Neuronal stem cell (in vitro differentiated cells): Measurements from ENCODE around the gene SERPINB5.

Experiments used
- DNase-seq: peaks from one replicate; pipeline ENCODE4 v3.0.0-alpha.2; 2013; ENCODE audit warnings: low spot score
- H2AFZ ChIP-seq: one replicate; pipeline ENCODE4 v1.6.1; 2013; ENCODE audit warnings: mild to moderate bottlenecking, low read length, inconsistent platforms
- H2AK5ac ChIP-seq: 2 replicates; pipeline ENCODE4 v1.6.1; 2013; ENCODE audit warnings: low read depth, mild to moderate bottlenecking, inconsistent platforms, low read length, moderate library complexity, mixed read lengths
- H2BK120ac ChIP-seq: 2 replicates; pipeline ENCODE4 v1.6.1; 2013; ENCODE audit warnings: low read depth, mild to moderate bottlenecking, inconsistent platforms, low read length, moderate library complexity, mixed read lengths
- H2BK12ac ChIP-seq: one replicate; pipeline ENCODE4 v1.6.1; 2013; ENCODE audit warnings: low read length, inconsistent platforms
- H2BK15ac ChIP-seq: 2 replicates; pipeline ENCODE4 v1.6.1; 2013; ENCODE audit warnings: mild to moderate bottlenecking, low read length, inconsistent platforms, mixed read lengths
- H2BK5ac ChIP-seq: one replicate; pipeline ENCODE4 v1.6.1; 2013; ENCODE audit warnings: inconsistent platforms, mild to moderate bottlenecking, low read length, moderate library complexity
- H3K14ac ChIP-seq: one replicate; pipeline ENCODE4 v1.6.1; 2013; ENCODE audit warnings: low read length, inconsistent platforms
- H3K18ac ChIP-seq: 2 replicates; pipeline ENCODE4 v1.6.1; 2013; ENCODE audit warnings: low read length, inconsistent platforms
- H3K23ac ChIP-seq: 2 replicates; pipeline ENCODE4 v1.6.1; 2013; ENCODE audit warnings: low read depth, mild to moderate bottlenecking, mixed read lengths, low read length, inconsistent platforms; ENCODE audit not compliant: poor library complexity
- H3K27ac ChIP-seq: replicated peaks from 3 replicates; pipeline ENCODE4 v1.5.1; 2013; ENCODE audit warnings: low read length, inconsistent platforms
- H3K27me3 ChIP-seq, 3 experiments: 2 replicates each; pipeline ENCODE4 v1.6.1; 2013; ENCODE audit warnings: low read length in 3 of 3, mild to moderate bottlenecking in 2 of 3, inconsistent platforms in 1 of 3, low read depth in 1 of 3, mixed read lengths in 1 of 3, moderate library complexity in 1 of 3; ENCODE audit not compliant: control insufficient read depth in 3 of 3, insufficient read depth in 3 of 3
- H3K36me3 ChIP-seq, 2 donors: replicated peaks in 1 of 2; 2 replicates each; pipeline ENCODE4 v1.6.1; 2013; ENCODE audit warnings: low read length in 2 of 2; ENCODE audit not compliant: control insufficient read depth in 2 of 2, insufficient read depth in 2 of 2
- H3K4ac ChIP-seq: 2 replicates; pipeline ENCODE4 v1.6.1; 2013; ENCODE audit warnings: inconsistent platforms, mild to moderate bottlenecking, low read length, moderate library complexity
- H3K4me1 ChIP-seq, 2 donors: 1 replicate in 1 of 2; 2 replicates in 1 of 2; pipeline ENCODE4 v1.6.1; 2013; ENCODE audit warnings: low read length in 2 of 2, low read depth in 1 of 2; ENCODE audit not compliant: control insufficient read depth in 2 of 2, insufficient read depth in 1 of 2
- H3K4me2 ChIP-seq: one replicate; pipeline ENCODE4 v1.6.1; 2013; ENCODE audit warnings: mild to moderate bottlenecking, low read length, inconsistent platforms; ENCODE audit not compliant: insufficient read depth, poor library complexity, severe bottlenecking
- H3K4me3 ChIP-seq, 2 donors: 2 replicates each; pipeline ENCODE4 v1.5.1; 2013; ENCODE audit warnings: low read length in 2 of 2, mild to moderate bottlenecking in 2 of 2, inconsistent platforms in 1 of 2, moderate library complexity in 1 of 2
- H3K79me1 ChIP-seq: one replicate; pipeline ENCODE4 v1.6.1; 2013; ENCODE audit warnings: low read depth, mild to moderate bottlenecking, inconsistent platforms, low read length, moderate library complexity
- H3K9ac ChIP-seq: one replicate; pipeline ENCODE4 v1.6.1; 2013; ENCODE audit warnings: mild to moderate bottlenecking, low read depth, low read length, inconsistent platforms; ENCODE audit not compliant: poor library complexity
- H3K9me3 ChIP-seq, 2 donors: replicated peaks in 1 of 2; 2 replicates each; pipeline versions ENCODE3 to v1.6.1; 2013; ENCODE audit warnings: low read length in 2 of 2, mild to moderate bottlenecking in 2 of 2, inconsistent platforms in 1 of 2, low read depth in 1 of 2, mixed read lengths in 1 of 2, moderate library complexity in 1 of 2; ENCODE audit not compliant: control insufficient read depth in 2 of 2, insufficient read depth in 1 of 2
- H4K8ac ChIP-seq: one replicate; pipeline ENCODE4 v1.6.1; 2013; ENCODE audit warnings: low read depth, mild to moderate bottlenecking, inconsistent platforms, low read length, moderate library complexity
- H4K91ac ChIP-seq: one replicate; pipeline ENCODE4 v1.6.1; 2013; ENCODE audit warnings: low read length, low read depth, mild to moderate bottlenecking, inconsistent platforms; ENCODE audit not compliant: poor library complexity
- WGBS, 2 donors: extraction: QIAGEN DNeasy Blood & Tissue Kit; methylation state at CpG; one replicate each; pipeline ENCODE4 v1.1.7; 2013; ENCODE audit warnings: missing lambda C conversion rate in 2 of 2, mixed read lengths in 1 of 2; ENCODE audit not compliant: insufficient read length in 2 of 2, insufficient replicate concordance in 1 of 2; ENCODE audit errors: extremely low coverage in 2 of 2; 5-methylcytosine and 5-hydroxymethylcytosine counted together

SERPINB5 gene

GRCh38 chr18:63514888-63515678 lies 38.3 kb downstream of the SERPINB5 start:
- no peak overlapping the region for H3K4ac ChIP-seq
- no peak overlapping the region for H3K27ac ChIP-seq
- no peak overlapping the region for H3K9ac ChIP-seq
- H3K23ac ChIP-seq, result no peak overlapping the region
- no peak overlapping the region for H4K8ac ChIP-seq
- H3K27me3 ChIP-seq, result peaks cover 0 to 3% (median 0%) of the 10 kb centered on the region in 3 experiments
- H2BK15ac ChIP-seq, result no peak overlapping the region
- no peaks in the 10 kb centered on the region for H3K9me3 ChIP-seq
- no peak overlapping the region for H2AK5ac ChIP-seq
- no peak overlapping the region for H3K14ac ChIP-seq
- no peak overlapping the region for H4K91ac ChIP-seq
- H2AFZ ChIP-seq, result no peak overlapping the region
- no CpG with 5 or more reads among the region's 9 CpGs for WGBS, 2 donors
- H3K36me3 ChIP-seq, result no peaks in the 10 kb centered on the region
- H3K4me2 ChIP-seq, result no peak overlapping the region
- H2BK12ac ChIP-seq, result no peak overlapping the region
- H3K4me1 ChIP-seq, result peaks cover 0 to 2% of the 10 kb centered on the region in 2 donors
- H3K18ac ChIP-seq, result no peak overlapping the region
- H2BK5ac ChIP-seq, result no peak overlapping the region
- H3K4me3 ChIP-seq, result no peak overlapping the region
- H3K79me1 ChIP-seq, result no peaks in the 10 kb centered on the region
- no peak overlapping the region for H2BK120ac ChIP-seq
- no peak for DNase-seq

- Histone ChIP-seq H3K14ac (no peak overlapping the region), H3K9me3 (no peaks in the 10 kb centered on the region), H3K27me3 (peaks cover 0 to 3% (median 0%) of the 10 kb centered on the region in 3 experiments), H3K4me1 (peaks cover 0 to 2% of the 10 kb centered on the region in 2 donors), H2BK5ac (no peak overlapping the region), H3K18ac (no peak overlapping the region), H3K4me3 (no peak overlapping the region), H3K9ac (no peak overlapping the region), H3K27ac (no peak overlapping the region), H3K4me2 (no peak overlapping the region), H3K4ac (no peak overlapping the region), H2BK12ac (no peak overlapping the region), H4K91ac (no peak overlapping the region), H2AFZ (no peak overlapping the region), H4K8ac (no peak overlapping the region), H3K23ac (no peak overlapping the region), H3K36me3 (no peaks in the 10 kb centered on the region), H2BK120ac (no peak overlapping the region), H3K79me1 (no peaks in the 10 kb centered on the region), H2BK15ac (no peak overlapping the region), H2AK5ac (no peak overlapping the region)
- no CpG with 5 or more reads among the region's 1 CpG for WGBS, 2 donors
- DNase-seq, result no peak
Measured at GRCh38 chr18:63515801-63516200, 39.0 kb downstream of the SERPINB5 start.

GRCh38 chr18:63518178-63519012 lies 41.6 kb downstream of the SERPINB5 start:
- H4K91ac ChIP-seq, result no peak overlapping the region
- H3K79me1 ChIP-seq, result no peaks in the 10 kb centered on the region
- no peak overlapping the region for H3K23ac ChIP-seq
- no peak overlapping the region for H2AK5ac ChIP-seq
- no CpG with 5 or more reads among the region's 16 CpGs for WGBS, 2 donors
- H3K4me2 ChIP-seq, result no peak overlapping the region
- H2BK5ac ChIP-seq, result no peak overlapping the region
- H3K36me3 ChIP-seq, result no peaks in the 10 kb centered on the region
- no peak overlapping the region for H2BK15ac ChIP-seq
- no peak overlapping the region for H2BK120ac ChIP-seq
- no peak overlapping the region for H3K18ac ChIP-seq
- no peak overlapping the region for H3K4ac ChIP-seq
- H3K9ac ChIP-seq, result no peak overlapping the region
- no peak overlapping the region for H2BK12ac ChIP-seq
- H3K27me3 ChIP-seq, result no peaks in the 10 kb centered on the region
- no peak overlapping the region for H3K4me3 ChIP-seq
- peak overlapping the region; percentile 59 for H2AFZ ChIP-seq
- H3K9me3 ChIP-seq, result no peaks in the 10 kb centered on the region
- peaks cover 0 to 2% of the 10 kb centered on the region in 2 donors for H3K4me1 ChIP-seq
- no peak overlapping the region for H3K27ac ChIP-seq
- peak; percentile 84 for DNase-seq
- no peak overlapping the region for H4K8ac ChIP-seq
- H3K14ac ChIP-seq, result no peak overlapping the region

GRCh38 chr18:63520053-63520685 lies 43.4 kb downstream of the SERPINB5 start:
- H3K18ac ChIP-seq, result no peak overlapping the region
- no peaks in the 10 kb centered on the region for H3K36me3 ChIP-seq
- no peak overlapping the region for H4K8ac ChIP-seq
- no peak overlapping the region for H2AK5ac ChIP-seq
- no peak overlapping the region for H4K91ac ChIP-seq
- H3K27ac ChIP-seq, result no peak overlapping the region
- peaks cover 0 to 2% of the 10 kb centered on the region in 2 donors for H3K4me1 ChIP-seq
- no peak overlapping the region for H2BK5ac ChIP-seq
- no peaks in the 10 kb centered on the region for H3K79me1 ChIP-seq
- no peak overlapping the region for H3K9ac ChIP-seq
- H3K27me3 ChIP-seq, result no peaks in the 10 kb centered on the region
- H3K14ac ChIP-seq, result no peak overlapping the region
- peak overlapping the region; percentile 22 for H2AFZ ChIP-seq
- no peak overlapping the region for H3K4me2 ChIP-seq
- no peak for DNase-seq
- whole genome bisulfite sequencing, 2 donors, result no CpG with 5 or more reads among the region's 3 CpGs
- no peak overlapping the region for H2BK15ac ChIP-seq
- no peak overlapping the region for H2BK120ac ChIP-seq
- H3K4me3 ChIP-seq, result no peak overlapping the region
- H2BK12ac ChIP-seq, result no peak overlapping the region
- H3K4ac ChIP-seq, result no peak overlapping the region
- no peak overlapping the region for H3K23ac ChIP-seq
- peaks cover 0 to 2% of the 10 kb centered on the region in 2 donors for H3K9me3 ChIP-seq
